Measurements from ENCODE around the gene ABCG4. TPM values are rescaled to one million over a fixed set of nuclear protein-coding genes. Genes with fewer than 3 reads are reported as not detected.
A peak's percentile ranks its signal among the peaks of the same experiment; 100 is the strongest.
"Not testable (repeated sequence)": the region's sequence is repeated elsewhere in the genome, so short reads cannot be mapped to it uniquely, and the experiment has no call there.

Gene ABCG4
- total RNA-seq, 1 donor from 2014 or later = 1.2 TPM

- DNase-seq (ENCODE audit: extremely low read depth, low read depth, low spot score) = no peak
Observed at GRCh38 chr11:119180729-119181676, 32.2 kb downstream of the ABCG4 start.

GRCh38 chr11:119181677-119182412, 33.0 kb downstream of the ABCG4 start:
- DNase-seq (ENCODE audit: extremely low read depth, low read depth, low spot score) = no peak

GRCh38 chr11:119184399-119184798, 35.5 kb downstream of the ABCG4 start:
- not testable (repeated sequence) for DNase-seq (ENCODE audit: extremely low read depth, low read depth, low spot score)

GRCh38 chr11:119185981-119186634, 37.3 kb downstream of the ABCG4 start:
- DNase-seq (ENCODE audit: extremely low read depth, low read depth, low spot score) = no peak

- DNase-seq (ENCODE audit: extremely low read depth, low read depth, low spot score) = no peak
Observed at GRCh38 chr11:119187123-119187892, 38.5 kb downstream of the ABCG4 start.

GRCh38 chr11:119188067-119188466, 39.2 kb downstream of the ABCG4 start:
- DNase-seq (ENCODE audit: extremely low read depth, low read depth, low spot score) = no peak

- DNase-seq (ENCODE audit: extremely low read depth, low read depth, low spot score) = no peak
Observed at GRCh38 chr11:119188887-119189286, 40.0 kb downstream of the ABCG4 start.

GRCh38 chr11:119189393-119189792, 40.5 kb downstream of the ABCG4 start:
- no peak for DNase-seq (ENCODE audit: extremely low read depth, low read depth, low spot score)

- no peak for DNase-seq (ENCODE audit: extremely low read depth, low read depth, low spot score)
Observed at GRCh38 chr11:119190531-119190930, 41.7 kb downstream of the ABCG4 start.

- not testable (repeated sequence) for DNase-seq (ENCODE audit: extremely low read depth, low read depth, low spot score)
Observed at GRCh38 chr11:119191265-119191664, 42.4 kb downstream of the ABCG4 start.

GRCh38 chr11:119192111-119192510, 43.3 kb downstream of the ABCG4 start:
- no peak for DNase-seq (ENCODE audit: extremely low read depth, low read depth, low spot score)

GRCh38 chr11:119193001-119193400, 44.1 kb downstream of the ABCG4 start:
- no peak for DNase-seq (ENCODE audit: extremely low read depth, low read depth, low spot score)

- no peak for DNase-seq (ENCODE audit: extremely low read depth, low read depth, low spot score)
Observed at GRCh38 chr11:119193626-119194025, 44.8 kb downstream of the ABCG4 start.

- DNase-seq (ENCODE audit: extremely low read depth, low read depth, low spot score) = no peak
Observed at GRCh38 chr11:119194811-119195440, 46.1 kb downstream of the ABCG4 start.

GRCh38 chr11:119195680-119196079, 46.8 kb downstream of the ABCG4 start:
- peak; percentile 23 for DNase-seq (ENCODE audit: extremely low read depth, low read depth, low spot score)

- DNase-seq (ENCODE audit: extremely low read depth, low read depth, low spot score) = peak; percentile 71
Observed at GRCh38 chr11:119196833-119197483, 48.1 kb downstream of the ABCG4 start.

GRCh38 chr11:119198925-119199324, 50.1 kb downstream of the ABCG4 start:
- DNase-seq (ENCODE audit: extremely low read depth, low read depth, low spot score) = no peak

- not testable (repeated sequence) for DNase-seq (ENCODE audit: extremely low read depth, low read depth, low spot score)
Observed at GRCh38 chr11:119201236-119201635, 52.4 kb downstream of the ABCG4 start.

- no peak for DNase-seq (ENCODE audit: extremely low read depth, low read depth, low spot score)
Observed at GRCh38 chr11:119202554-119202953, 53.7 kb downstream of the ABCG4 start.
